Loucy (cell line): ENCODE data around the gene DNAH8.

ENCODE experiments used
- H2AFZ ChIP-seq: fragments of 200-600 bp; sonication (generic); 2 replicates; pipeline ENCODE4 v1.6.0; 2016; ENCODE audit warnings: antibody characterized with exemption, mild to moderate bottlenecking, low read length, moderate library complexity
- H3F3A ChIP-seq: fragments of 200-600 bp; 2 replicates; pipeline ENCODE4 v1.6.0; 2016; ENCODE audit warnings: antibody characterized with exemption, low read depth, mild to moderate bottlenecking
- H3K27me3 ChIP-seq: fragments of 200-600 bp; sonication (generic); 2 replicates; pipeline ENCODE4 v1.6.1; 2014; ENCODE audit warnings: low read length, mild to moderate bottlenecking; ENCODE audit not compliant: insufficient read depth, poor library complexity, severe bottlenecking
- H3K36me3 ChIP-seq: fragments of 200-600 bp; sonication (generic); 2 replicates; pipeline ENCODE4 v1.6.1; 2016; ENCODE audit warnings: low read length; ENCODE audit not compliant: insufficient read depth
- H3K4me1 ChIP-seq: fragments of 200-600 bp; sonication (generic); 2 replicates; pipeline ENCODE4 v1.5.1; 2014; ENCODE audit warnings: low read length, mild to moderate bottlenecking; ENCODE audit not compliant: insufficient read depth, poor library complexity, severe bottlenecking
- H3K4me2 ChIP-seq: fragments of 200-600 bp; sonication (generic); 2 replicates; pipeline ENCODE4 v1.6.0; 2014; ENCODE audit warnings: antibody characterized with exemption, low read length, low read depth, mild to moderate bottlenecking; ENCODE audit not compliant: poor library complexity, severe bottlenecking
- H3K4me3 ChIP-seq: fragments of 200-600 bp; sonication (generic); 2 replicates; pipeline ENCODE4 v1.5.1; 2014; ENCODE audit warnings: low read length, mild to moderate bottlenecking, mixed read lengths; ENCODE audit not compliant: poor library complexity, severe bottlenecking
- H3K79me2 ChIP-seq: fragments of 200-600 bp; sonication (generic); 2 replicates; pipeline ENCODE4 v1.6.1; 2014; ENCODE audit warnings: low read length; ENCODE audit not compliant: insufficient read depth
- H3K9ac ChIP-seq: fragments of 200-600 bp; sonication (generic); 2 replicates; pipeline ENCODE4 v1.6.0; 2014; ENCODE audit warnings: mild to moderate bottlenecking, low read depth, low read length, moderate library complexity; ENCODE audit not compliant: poor library complexity, severe bottlenecking
- H3K9me2 ChIP-seq: fragments of 200-600 bp; sonication (generic); replicated peaks from 2 replicates; pipeline ENCODE4 v1.6.1; 2016; ENCODE audit warnings: low read depth, low read length, mixed read lengths
- H3K9me3 ChIP-seq: fragments of 200-600 bp; sonication (generic); 2 replicates; pipeline ENCODE4 v1.6.1; 2014; ENCODE audit warnings: mild to moderate bottlenecking, antibody characterized with exemption, low read length, low read depth; ENCODE audit not compliant: insufficient read depth
- H4K20me1 ChIP-seq: fragments of 200-600 bp; sonication (generic); 2 replicates; pipeline ENCODE4 v1.6.0; 2014; ENCODE audit warnings: antibody characterized with exemption, low read length, mild to moderate bottlenecking; ENCODE audit not compliant: insufficient read depth, poor library complexity, severe bottlenecking
- EZH2phosphoT487 ChIP-seq: fragments of 200-600 bp; IDR thresholded peaks from 2 replicates; pipeline ENCODE4 v1.6.1; 2018; ENCODE audit warnings: antibody characterized with exemption, mild to moderate bottlenecking, moderate library complexity, borderline replicate concordance
- TF ChIP-seq, protein P1 (sequence below): fragments of 200-600 bp; sonication (generic); conservative IDR thresholded peaks from 2 replicates; pipeline ENCODE4 v1.5.1; 2014; ENCODE audit warnings: mild to moderate bottlenecking, antibody characterized with exemption, low read length

DNAH8 gene

DNA sequence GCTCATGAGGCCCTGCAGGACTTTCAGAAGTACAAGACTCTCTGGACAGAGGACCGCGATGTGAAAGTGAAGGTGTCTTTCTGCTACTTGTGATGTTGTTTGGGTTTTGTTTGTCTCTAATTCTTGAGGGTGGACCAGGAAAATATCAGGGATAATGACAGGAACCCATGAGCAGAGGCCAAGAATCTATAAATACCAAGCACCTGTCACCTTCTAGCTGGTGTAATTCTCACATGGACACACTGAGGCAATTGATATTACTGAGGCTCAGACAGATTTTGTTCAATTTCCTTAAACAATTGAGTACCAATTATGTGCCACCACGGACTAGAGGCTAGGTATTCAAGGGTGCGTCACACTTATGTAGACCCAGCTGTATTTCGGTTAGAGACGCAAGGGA lies 107.9 kb downstream of the DNAH8 start:
- Histone ChIP-seq H3K36me3 (no peaks in the 10 kb centered on the region), H3F3A (no peaks in the 10 kb centered on the region)
- TF ChIP-seq, protein P1, sequence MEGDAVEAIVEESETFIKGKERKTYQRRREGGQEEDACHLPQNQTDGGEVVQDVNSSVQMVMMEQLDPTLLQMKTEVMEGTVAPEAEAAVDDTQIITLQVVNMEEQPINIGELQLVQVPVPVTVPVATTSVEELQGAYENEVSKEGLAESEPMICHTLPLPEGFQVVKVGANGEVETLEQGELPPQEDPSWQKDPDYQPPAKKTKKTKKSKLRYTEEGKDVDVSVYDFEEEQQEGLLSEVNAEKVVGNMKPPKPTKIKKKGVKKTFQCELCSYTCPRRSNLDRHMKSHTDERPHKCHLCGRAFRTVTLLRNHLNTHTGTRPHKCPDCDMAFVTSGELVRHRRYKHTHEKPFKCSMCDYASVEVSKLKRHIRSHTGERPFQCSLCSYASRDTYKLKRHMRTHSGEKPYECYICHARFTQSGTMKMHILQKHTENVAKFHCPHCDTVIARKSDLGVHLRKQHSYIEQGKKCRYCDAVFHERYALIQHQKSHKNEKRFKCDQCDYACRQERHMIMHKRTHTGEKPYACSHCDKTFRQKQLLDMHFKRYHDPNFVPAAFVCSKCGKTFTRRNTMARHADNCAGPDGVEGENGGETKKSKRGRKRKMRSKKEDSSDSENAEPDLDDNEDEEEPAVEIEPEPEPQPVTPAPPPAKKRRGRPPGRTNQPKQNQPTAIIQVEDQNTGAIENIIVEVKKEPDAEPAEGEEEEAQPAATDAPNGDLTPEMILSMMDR = no peak
- no peak for TF ChIP-seq EZH2phosphoT487

DNA sequence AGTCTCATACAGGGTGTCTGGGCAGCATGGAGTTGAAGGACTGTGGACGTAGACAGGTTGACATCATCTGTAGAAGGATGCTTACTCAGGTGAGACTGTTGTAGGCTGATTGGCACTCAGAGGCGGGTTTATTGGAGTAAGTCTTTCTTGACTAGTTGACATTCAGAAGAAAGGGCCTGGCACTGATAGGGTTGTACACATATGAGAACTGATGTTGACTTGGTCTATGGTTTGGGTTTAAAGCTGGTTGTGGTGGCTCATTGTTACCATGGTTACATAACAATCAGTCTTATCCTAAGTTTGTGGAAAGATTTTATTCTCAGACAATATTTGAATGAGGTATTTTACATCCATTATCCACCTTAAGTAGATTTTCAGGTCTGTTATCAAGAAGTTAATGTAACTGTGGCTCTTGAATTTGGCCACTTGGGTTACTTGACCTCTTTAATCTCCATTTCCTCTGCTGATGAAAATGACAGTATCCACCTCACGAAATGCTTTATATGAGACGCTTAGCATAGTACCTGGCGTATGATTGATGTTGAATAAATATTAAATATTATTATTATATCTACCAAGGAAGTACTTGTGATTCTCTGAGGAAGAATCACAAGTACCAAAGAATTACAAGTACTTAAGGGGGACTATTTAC lies 109.3 kb downstream of the DNAH8 start:
- H2AFZ ChIP-seq = no peak overlapping the region
- no peak overlapping the region for H3K4me2 ChIP-seq
- H3K9me2 ChIP-seq = no peaks in the 10 kb centered on the region
- no peak overlapping the region for H3K9ac ChIP-seq
- no peaks in the 10 kb centered on the region for H3F3A ChIP-seq
- no peaks in the 10 kb centered on the region for H3K9me3 ChIP-seq
- no peaks in the 10 kb centered on the region for H3K4me1 ChIP-seq
- no peaks in the 10 kb centered on the region for H3K79me2 ChIP-seq
- TF ChIP-seq EZH2phosphoT487 = no peak
- TF ChIP-seq, protein P1 = no peak
- H3K27me3 ChIP-seq = no peaks in the 10 kb centered on the region
- no peaks in the 10 kb centered on the region for H4K20me1 ChIP-seq
- H3K36me3 ChIP-seq = no peaks in the 10 kb centered on the region
- no peak overlapping the region for H3K4me3 ChIP-seq

More for the DNA sequence above, 107.9 kb downstream of the DNAH8 start:
- no peak overlapping the region for H3K4me2 ChIP-seq
- H4K20me1 ChIP-seq = no peaks in the 10 kb centered on the region
- H3K9me3 ChIP-seq = no peaks in the 10 kb centered on the region
- H3K4me1 ChIP-seq = no peaks in the 10 kb centered on the region
- H3K27me3 ChIP-seq = no peaks in the 10 kb centered on the region
- H3K9me2 ChIP-seq = no peaks in the 10 kb centered on the region
- H2AFZ ChIP-seq = no peak overlapping the region
- H3K4me3 ChIP-seq = no peak overlapping the region
- no peak overlapping the region for H3K9ac ChIP-seq
- no peaks in the 10 kb centered on the region for H3K79me2 ChIP-seq

DNA sequence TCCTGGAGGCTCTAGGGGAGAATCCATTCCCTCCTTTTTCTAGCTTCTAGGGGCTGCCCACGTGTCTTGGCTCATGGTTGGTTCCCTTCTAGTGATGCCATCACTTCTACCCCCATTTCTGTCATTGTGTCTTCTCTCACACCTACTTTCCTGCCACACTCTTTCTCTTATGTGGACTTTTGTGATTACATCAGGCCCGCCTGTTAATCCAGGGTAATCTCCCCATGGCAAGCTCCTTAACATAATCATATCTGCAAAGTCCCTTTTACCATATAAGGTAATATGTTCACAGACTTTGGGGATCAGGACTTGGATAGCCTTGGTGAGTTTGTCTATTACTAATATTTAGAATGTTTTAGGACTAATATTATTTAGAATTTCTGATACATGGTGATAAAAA lies 111.9 kb downstream of the DNAH8 start:
- TF ChIP-seq, protein P1 = no peak
- no peak for TF ChIP-seq EZH2phosphoT487
- H3K79me2 ChIP-seq = no peaks in the 10 kb centered on the region
- H3K36me3 ChIP-seq = no peaks in the 10 kb centered on the region
- H4K20me1 ChIP-seq = no peaks in the 10 kb centered on the region
- no peaks in the 10 kb centered on the region for H3K9me2 ChIP-seq
- H2AFZ ChIP-seq = no peak overlapping the region
- no peaks in the 10 kb centered on the region for H3K27me3 ChIP-seq
- 0 out of 2 replicates have a peak, but pooled peaks cover 3% of the 10 kb centered on the region for H3K9me3 ChIP-seq
- H3K9ac ChIP-seq = no peak overlapping the region
- H3K4me3 ChIP-seq = no peak overlapping the region
- H3K4me2 ChIP-seq = no peak overlapping the region
- H3K4me1 ChIP-seq = no peaks in the 10 kb centered on the region
- no peaks in the 10 kb centered on the region for H3F3A ChIP-seq
